Measurements from ENCODE around the gene HEXB. TPM values are rescaled to one million over a fixed set of nuclear protein-coding genes. Genes with fewer than 3 reads are reported as not detected.

HEXB gene
- total and polyA plus RNA-seq, 9 of the 15 experiments (the other 6 are each of a cell fraction or from before 2014, with no cell fraction given), result 22.9 to 158 (median 108) TPM

GRCh38 chr5:74660873-74661272 is 24.2 kb upstream of the HEXB start:
- FAIRE-seq (no peak), DNase-seq (ENCODE audit: extremely low read depth in 1 of 4, low spot score in 3 of 4) (no peak), ATAC-seq (no peak)
- in situ Hi-C loops (cut with MboI) (no loop called here), intact Hi-C loops (cut with micrococcal nuclease) (no loop called here)
- H4K20me1 ChIP-seq (replicated peaks; ENCODE audit: control insufficient read depth, insufficient read depth, low read length), result no peaks in the 10 kb centered on the region
- no peak overlapping the region for H3K4me2 ChIP-seq (ENCODE audit: insufficient read depth, low read length)
- H3K27ac ChIP-seq (ENCODE audit: extremely low read depth, low read depth, low read length), result no peak overlapping the region
- ChIA-PET POLR2A (interaction anchor here (0.7 to 1.1 kb wide), 3 partner anchors 9 to 494 kb away, joined by 3 read pairs; no protein-coding TSS in a partner anchor), CTCF (ENCODE audit: low intra/inter-chr PET ratio) (no interaction called here)
- no peaks in the 10 kb centered on the region for H3K79me2 ChIP-seq (ENCODE audit: control insufficient read depth, insufficient read depth, low read length)
- no peaks in the 10 kb centered on the region for H3K9me1 ChIP-seq (ENCODE audit: control insufficient read depth, insufficient read depth, low read length)
- no peaks in the 10 kb centered on the region for H3K9me3 ChIP-seq (replicated peaks; ENCODE audit: control insufficient read depth, insufficient read depth, low read depth, low read length)
- no peak overlapping the region for H3K9ac ChIP-seq (ENCODE audit: insufficient read depth in 1 of 2, low read depth in 2 of 2, low read length in 2 of 2)
- no peaks in the 10 kb centered on the region for H3K36me3 ChIP-seq (ENCODE audit: control insufficient read depth, insufficient read depth, low read length)
- no peak overlapping the region for H2AFZ ChIP-seq (ENCODE audit: low read depth, low read length)
- TF ChIP-seq E2F1 (CRISPR knock-in tag; IDR thresholded peaks at IDR 0.05), result no peak
- no peak for TF ChIP-seq ZBTB43 (CRISPR knock-in tag; IDR thresholded peaks at IDR 0.05)
- TF ChIP-seq IFI16 (CRISPR knock-in tag; IDR thresholded peaks at IDR 0.05), result no peak
- no peak for TF ChIP-seq CEBPB (tag; IDR thresholded peaks at IDR 0.05)
- peaks cover 0 to 19% of the 10 kb centered on the region in 2 experiments; a peak in 4 of 5 replicates for H3K27me3 ChIP-seq (ENCODE audit: control insufficient read depth in 2 of 2, insufficient read depth in 2 of 2, low read length in 2 of 2)
- WGBS (ENCODE audit: insufficient coverage, low coverage, missing lambda C conversion rate), result 0% methylated on average over 5 of the region's 5 CpGs
- BruUV-seq (replicated peaks), result no TSS peak
- H3K4me3 ChIP-seq, result no peak overlapping the region
- H3K4me1 ChIP-seq (replicated peaks in 1 of 2; ENCODE audit: control insufficient read depth in 2 of 2, insufficient read depth in 2 of 2, low read length in 2 of 2), result no peaks in the 10 kb centered on the region
